GM12891 (cell line): Measurements from ENCODE around the gene RANBP17.

ENCODE experiments used
- PAX5 ChIP-seq: IDR thresholded peaks from 2 replicates; pipeline ENCODE4 v1.6.1; 2011; ENCODE audit warnings: low read length, moderate library complexity, mild to moderate bottlenecking; ENCODE audit not compliant: insufficient read depth, severe bottlenecking
- POLR2A ChIP-seq: IDR thresholded peaks from 2 replicates; pipeline ENCODE4 v1.6.1; 2011; ENCODE audit warnings: low read depth, low read length, control low read depth
- POLR2AphosphoS5 ChIP-seq: IDR thresholded peaks from 2 replicates; pipeline ENCODE4 v1.6.1; 2011; ENCODE audit warnings: low read depth, low read length, control low read depth
- SPI1 ChIP-seq: IDR thresholded peaks from 2 replicates; pipeline ENCODE4 v1.6.1; 2011; ENCODE audit warnings: low read depth, low read length, control low read depth
- TAF1 ChIP-seq: IDR thresholded peaks from 2 replicates; pipeline ENCODE4 v1.6.1; 2011; ENCODE audit warnings: low read depth, low read length, control low read depth

DNA sequence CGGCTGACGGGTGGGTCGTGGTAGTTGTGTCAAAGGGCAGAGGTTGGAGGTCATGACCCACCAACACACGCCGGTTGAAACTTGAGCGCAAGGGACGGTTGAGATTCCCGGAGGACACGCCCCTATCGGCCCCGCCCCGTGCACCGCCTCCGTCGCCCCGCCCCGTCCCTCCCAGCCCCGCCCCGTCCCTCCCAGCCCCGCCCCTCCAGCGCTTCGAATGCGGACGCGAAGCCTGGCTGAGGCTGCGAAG, 226 bp upstream of the RANBP17 start:
- TF ChIP-seq POLR2AphosphoS5 (no peak), SPI1 (no peak), POLR2A (no peak), TAF1 (no peak), PAX5 (no peak)
